A673 (cell line): ENCODE results near the gene TFAP2A. TPM values are rescaled to one million over a fixed set of nuclear protein-coding genes. Genes with fewer than 3 reads are reported as not detected.

Experiments
- BruUV-seq: library from RNA; stranded (reverse); fragments of 400-500 nt; replicated peaks from 2 replicates; lab custom pipeline; 2021; lab: Mats Ljungman, UMichigan
- CTCF ChIA-PET: fragments of 300-600 bp; sonication (Branson Sonifier 250); formaldehyde crosslinking; loops from one replicate; lab custom pipeline; 2022; ENCODE audit warnings: antibody characterized with exemption; lab: Charles Lee
- POLR2A ChIA-PET: fragments of 300-600 bp; sonication (Branson Sonifier 250); formaldehyde crosslinking; loops from one replicate; lab custom pipeline; 2022; ENCODE audit warnings: antibody characterized with exemption; ENCODE audit not compliant: low non-redundant PET; lab: Charles Lee
- DNase-seq: peaks from one replicate; pipeline ENCODE4 v3.0.0-alpha.2; 2015; ENCODE audit warnings: low spot score
- H3K27ac ChIP-seq: fragments of 200-600 bp; sonication (generic); 2 replicates; pipeline ENCODE4 v1.5.1; 2016; ENCODE audit warnings: mixed run types, low read depth, mild to moderate bottlenecking, mixed read lengths, antibody characterized with exemption, low read length; ENCODE audit not compliant: poor library complexity, severe bottlenecking
- H3K27me3 ChIP-seq: fragments of 200-600 bp; sonication (generic); replicated peaks from 2 replicates; pipeline ENCODE4 v1.6.1; 2017; ENCODE audit warnings: mixed run types, low read depth, mild to moderate bottlenecking, mixed read lengths, antibody characterized with exemption, low read length; ENCODE audit not compliant: insufficient read depth, poor library complexity
- H3K36me3 ChIP-seq: fragments of 200-600 bp; sonication (generic); 2 replicates; pipeline ENCODE4 v1.6.1; 2016; ENCODE audit warnings: mixed run types, mild to moderate bottlenecking, mixed read lengths, antibody characterized with exemption, low read length; ENCODE audit not compliant: insufficient read depth, poor library complexity, severe bottlenecking
- H3K4me1 ChIP-seq: fragments of 200-600 bp; sonication (generic); 2 replicates; pipeline ENCODE4 v1.6.1; 2017; ENCODE audit warnings: mixed run types, mild to moderate bottlenecking, mixed read lengths, antibody characterized with exemption, low read length; ENCODE audit not compliant: insufficient read depth, poor library complexity, severe bottlenecking
- H3K4me3 ChIP-seq: fragments of 200-600 bp; sonication (generic); 2 replicates; pipeline ENCODE4 v1.5.1; 2016; ENCODE audit warnings: low read depth, mixed run types, mild to moderate bottlenecking, mixed read lengths, low read length; ENCODE audit not compliant: poor library complexity, severe bottlenecking
- H3K9me3 ChIP-seq: fragments of 200-600 bp; sonication (generic); 2 replicates; pipeline ENCODE4 v1.6.1; 2016; ENCODE audit warnings: mixed run types, low read depth, mild to moderate bottlenecking, mixed read lengths, antibody characterized with exemption, low read length; ENCODE audit not compliant: poor library complexity, severe bottlenecking
- EZH2 ChIP-seq: fragments of 200-600 bp; sonication (generic); IDR thresholded peaks from 2 replicates; pipeline ENCODE4 v1.6.1; 2017; ENCODE audit warnings: borderline replicate concordance, low read depth, mild to moderate bottlenecking, mixed read lengths, antibody characterized with exemption, low read length; ENCODE audit not compliant: poor library complexity, severe bottlenecking
- intact Hi-C: fragments of 100-400 bp; cut with micrococcal nuclease; formaldehyde crosslinking; loops from one replicate; pipeline ENCODE4 v1.10.0; 2022; ENCODE audit not compliant: unreplicated experiment
- total RNA-seq: library from RNA; stranded (reverse); gene quantifications from 2 replicates; pipeline ENCODE4 v1.2.3, GENCODE V29; 2021
- TF ChIP-seq, protein P1 (sequence below): fragments of 300-800, 200-600 bp; sonication (generic); conservative IDR thresholded peaks from 2 replicates; pipeline ENCODE4 v1.5.1; 2017; ENCODE audit warnings: low read depth, mild to moderate bottlenecking, antibody characterized with exemption, low read length, moderate library complexity, mixed read lengths

The TFAP2A gene
- total RNA-seq, 1 experiment from 2014 or later = 19.3 TPM

DNA sequence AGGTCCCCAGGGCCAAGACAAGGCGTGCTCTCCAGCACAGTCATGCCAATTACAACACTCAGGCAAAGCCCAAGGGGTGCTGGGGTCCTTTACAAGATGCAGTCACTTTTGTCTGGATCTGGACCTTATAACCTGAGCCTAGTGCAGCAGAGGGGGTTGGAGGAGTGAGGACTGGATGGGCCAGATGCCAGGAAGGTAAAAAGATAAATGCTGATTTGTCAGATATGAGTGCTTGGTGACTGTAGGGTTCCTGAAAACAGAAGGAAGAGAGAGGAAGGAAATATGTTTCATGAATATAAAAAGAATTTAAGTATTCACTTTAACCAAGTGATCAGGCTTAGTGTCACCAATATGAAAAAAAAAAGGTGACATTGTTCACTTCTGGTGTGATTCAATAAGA lies 43.4 kb upstream of the TFAP2A start:
- no TSS peak for BruUV-seq
- no peak for DNase-seq
- Histone ChIP-seq H3K4me3 (no peak overlapping the region), H3K9me3 (no peaks in the 10 kb centered on the region), H3K27ac (no peak overlapping the region), H3K27me3 (no peaks in the 10 kb centered on the region), H3K36me3 (no peaks in the 10 kb centered on the region), H3K4me1 (no peaks in the 10 kb centered on the region)
- intact Hi-C loops = no loop called here
- TF ChIP-seq, protein P1, sequence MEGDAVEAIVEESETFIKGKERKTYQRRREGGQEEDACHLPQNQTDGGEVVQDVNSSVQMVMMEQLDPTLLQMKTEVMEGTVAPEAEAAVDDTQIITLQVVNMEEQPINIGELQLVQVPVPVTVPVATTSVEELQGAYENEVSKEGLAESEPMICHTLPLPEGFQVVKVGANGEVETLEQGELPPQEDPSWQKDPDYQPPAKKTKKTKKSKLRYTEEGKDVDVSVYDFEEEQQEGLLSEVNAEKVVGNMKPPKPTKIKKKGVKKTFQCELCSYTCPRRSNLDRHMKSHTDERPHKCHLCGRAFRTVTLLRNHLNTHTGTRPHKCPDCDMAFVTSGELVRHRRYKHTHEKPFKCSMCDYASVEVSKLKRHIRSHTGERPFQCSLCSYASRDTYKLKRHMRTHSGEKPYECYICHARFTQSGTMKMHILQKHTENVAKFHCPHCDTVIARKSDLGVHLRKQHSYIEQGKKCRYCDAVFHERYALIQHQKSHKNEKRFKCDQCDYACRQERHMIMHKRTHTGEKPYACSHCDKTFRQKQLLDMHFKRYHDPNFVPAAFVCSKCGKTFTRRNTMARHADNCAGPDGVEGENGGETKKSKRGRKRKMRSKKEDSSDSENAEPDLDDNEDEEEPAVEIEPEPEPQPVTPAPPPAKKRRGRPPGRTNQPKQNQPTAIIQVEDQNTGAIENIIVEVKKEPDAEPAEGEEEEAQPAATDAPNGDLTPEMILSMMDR = no peak
- no peak for TF ChIP-seq EZH2
- ChIA-PET POLR2A (no interaction called here), CTCF (no interaction called here)

DNA sequence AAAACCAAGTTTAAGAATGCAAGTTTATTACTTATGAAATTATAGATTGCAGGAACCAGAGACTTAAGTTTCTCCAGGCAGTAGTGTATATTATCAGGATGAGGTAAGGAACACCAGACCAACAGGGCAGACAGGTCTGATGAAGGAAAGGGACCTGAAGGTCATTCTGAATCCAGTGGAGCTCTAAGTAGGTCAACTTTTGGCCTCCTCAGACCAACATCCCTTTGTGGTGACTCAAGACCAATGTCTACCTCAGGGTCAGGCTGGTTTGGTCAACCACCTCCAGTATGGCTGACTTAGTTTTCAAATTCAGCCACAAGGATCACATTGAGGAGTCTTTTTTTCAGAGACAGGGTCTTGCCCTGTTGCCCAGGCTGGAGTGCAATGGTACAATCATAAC lies 38.7 kb upstream of the TFAP2A start:
- Histone ChIP-seq H3K27ac (no peak overlapping the region), H3K4me3 (no peak overlapping the region), H3K27me3 (no peaks in the 10 kb centered on the region), H3K9me3 (no peaks in the 10 kb centered on the region), H3K36me3 (no peaks in the 10 kb centered on the region), H3K4me1 (no peaks in the 10 kb centered on the region)
- ChIA-PET POLR2A (no interaction called here), CTCF (no interaction called here)
- TF ChIP-seq, protein P1 = no peak
- TF ChIP-seq EZH2 = no peak
- no TSS peak for BruUV-seq
- no peak for DNase-seq
- intact Hi-C loops = no loop called here

DNA sequence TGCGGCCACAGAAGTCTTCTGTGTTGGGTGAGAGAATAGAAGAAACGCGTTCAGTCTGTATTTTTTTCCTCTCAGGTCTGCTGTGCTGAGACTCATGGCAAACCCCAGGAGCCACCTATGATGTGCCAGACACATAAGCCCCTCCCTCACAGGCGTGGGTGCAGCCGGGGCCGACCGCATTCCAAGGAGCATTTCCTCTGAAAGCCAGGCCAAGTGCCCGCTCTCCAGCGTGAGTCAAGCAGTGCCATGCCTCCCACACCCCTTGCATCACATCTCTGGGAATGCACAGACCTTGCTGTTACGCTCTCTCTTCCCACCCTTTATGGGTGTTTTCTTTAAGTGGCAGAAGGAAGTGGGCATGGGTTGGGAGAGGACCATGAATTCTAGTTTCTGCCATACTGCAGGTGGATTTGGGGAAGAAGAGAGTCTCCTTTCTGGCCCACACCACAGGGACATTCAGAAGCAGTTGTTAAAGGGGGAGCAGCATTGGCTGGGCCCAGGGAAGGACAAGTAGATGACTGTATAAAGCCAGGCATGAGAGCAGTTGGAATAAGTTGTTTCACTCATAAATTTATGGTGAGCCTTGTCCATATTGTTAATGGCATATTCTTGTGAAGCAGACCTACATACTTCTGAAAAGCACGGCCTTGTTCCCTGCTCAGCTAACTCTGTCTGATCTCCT lies 37.1 kb upstream of the TFAP2A start:
- H3K27me3 ChIP-seq = no peaks in the 10 kb centered on the region
- no peaks in the 10 kb centered on the region for H3K9me3 ChIP-seq
- peak; percentile 73 for DNase-seq
- POLR2A ChIA-PET = no interaction called here
- H3K27ac ChIP-seq = no peak overlapping the region
- no TSS peak for BruUV-seq
- no peak overlapping the region for H3K4me3 ChIP-seq
- intact Hi-C loops = no loop called here
- TF ChIP-seq, protein P1 = no peak
- TF ChIP-seq EZH2 = no peak
- CTCF ChIA-PET = no interaction called here
- no peaks in the 10 kb centered on the region for H3K4me1 ChIP-seq
- no peaks in the 10 kb centered on the region for H3K36me3 ChIP-seq
